ENCODE results near the gene WNT10A.

The WNT10A gene

DNA sequence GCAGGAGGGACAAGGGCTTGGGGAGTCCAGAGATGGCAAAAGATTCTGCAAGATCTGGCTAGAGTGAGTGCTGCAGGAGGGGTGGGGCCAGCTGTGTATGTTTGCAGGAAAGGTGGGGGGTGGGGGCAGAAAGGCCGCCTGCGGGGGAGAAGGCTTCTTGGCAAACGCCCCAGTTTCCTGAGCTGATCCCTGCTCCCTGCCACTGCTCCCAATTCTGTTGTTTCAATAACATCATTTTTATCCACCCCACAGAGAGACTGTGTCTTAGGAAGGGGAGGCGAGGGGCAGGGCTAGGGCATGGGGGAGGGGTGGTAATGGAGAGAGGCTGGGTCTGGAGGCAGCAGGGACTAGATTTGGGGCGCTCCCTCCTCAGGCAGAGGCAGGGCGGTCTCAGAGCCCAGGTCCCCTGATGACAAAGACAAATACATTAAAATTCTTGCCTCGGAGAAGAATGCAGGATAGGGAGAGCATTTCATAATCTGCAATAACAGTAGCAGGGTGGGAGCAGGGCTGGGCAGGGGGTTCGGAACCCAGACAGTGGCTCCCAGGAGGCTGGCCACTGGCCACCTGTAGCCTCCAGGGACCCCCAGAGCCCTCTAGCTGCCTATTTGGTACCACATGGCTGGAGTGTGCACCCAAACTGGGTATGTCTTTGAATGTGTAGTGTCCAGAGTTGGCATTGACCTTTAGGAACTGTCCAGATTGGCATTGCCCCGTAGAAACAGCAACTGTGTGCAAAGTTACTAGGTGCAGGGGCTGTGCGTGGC is 23.1 kb upstream of the WNT10A start:
- DNase-seq (ENCODE audit: low spot score), result no peak

DNA sequence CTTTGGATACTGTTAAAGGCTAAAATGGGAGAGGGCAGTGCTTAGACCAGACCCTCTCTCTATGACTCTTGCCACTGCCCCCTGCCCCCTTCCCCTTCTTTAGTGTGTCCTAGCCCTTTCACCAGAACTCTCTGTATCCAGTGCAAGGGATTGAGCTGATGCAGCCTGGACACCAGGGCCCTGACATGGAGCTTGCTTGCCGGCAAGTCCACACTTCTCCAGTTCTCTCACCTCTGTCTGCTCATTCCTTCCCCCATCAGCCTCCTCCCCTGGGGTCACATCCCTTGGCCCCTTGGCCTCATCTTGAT is 22.6 kb upstream of the WNT10A start:
- no peak for DNase-seq (ENCODE audit: low spot score)

DNA sequence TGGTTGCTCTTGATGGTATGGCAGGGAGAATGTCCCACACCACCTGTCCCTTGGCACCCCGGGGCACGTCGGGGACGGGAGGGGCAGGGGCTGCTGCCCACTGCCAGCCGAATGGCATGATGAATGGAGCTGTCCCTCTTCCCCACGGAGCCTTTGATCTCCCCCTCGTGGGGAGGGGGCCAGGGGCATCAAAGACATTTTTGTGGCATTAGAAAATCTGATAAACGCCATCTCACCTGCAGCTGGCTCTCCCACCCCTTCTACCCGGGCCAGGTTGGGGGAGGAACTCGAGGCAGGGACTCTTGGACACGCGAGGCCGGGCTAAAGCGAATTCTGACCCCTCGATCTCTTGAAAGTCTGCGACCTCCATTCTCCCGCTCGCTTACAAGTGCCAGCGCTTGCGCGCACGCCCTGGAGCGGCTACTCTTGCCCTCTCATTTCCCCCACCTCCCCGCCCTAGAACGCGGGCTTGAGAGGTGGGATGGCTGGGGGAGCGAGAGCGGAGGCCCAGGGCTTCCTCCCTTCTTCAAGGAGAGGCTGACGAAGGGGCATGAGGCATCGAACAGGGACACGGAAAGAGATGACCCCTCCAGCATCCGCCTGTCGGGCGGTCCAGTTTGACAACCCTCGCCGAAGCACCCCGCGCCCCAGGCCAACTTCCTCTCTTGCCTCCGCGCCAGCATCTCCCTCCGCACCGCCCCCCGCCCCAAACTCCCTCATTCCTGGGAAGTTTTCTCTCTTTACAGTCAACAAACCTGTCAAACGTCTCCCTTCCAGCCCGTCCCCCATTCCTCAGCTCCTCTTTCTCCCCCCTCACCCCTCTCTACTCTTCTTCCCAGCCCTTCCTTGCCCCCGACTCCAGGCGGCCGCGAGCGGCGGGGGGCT is 21.7 kb upstream of the WNT10A start:
- DNase-seq (ENCODE audit: low spot score), result no peak

DNA sequence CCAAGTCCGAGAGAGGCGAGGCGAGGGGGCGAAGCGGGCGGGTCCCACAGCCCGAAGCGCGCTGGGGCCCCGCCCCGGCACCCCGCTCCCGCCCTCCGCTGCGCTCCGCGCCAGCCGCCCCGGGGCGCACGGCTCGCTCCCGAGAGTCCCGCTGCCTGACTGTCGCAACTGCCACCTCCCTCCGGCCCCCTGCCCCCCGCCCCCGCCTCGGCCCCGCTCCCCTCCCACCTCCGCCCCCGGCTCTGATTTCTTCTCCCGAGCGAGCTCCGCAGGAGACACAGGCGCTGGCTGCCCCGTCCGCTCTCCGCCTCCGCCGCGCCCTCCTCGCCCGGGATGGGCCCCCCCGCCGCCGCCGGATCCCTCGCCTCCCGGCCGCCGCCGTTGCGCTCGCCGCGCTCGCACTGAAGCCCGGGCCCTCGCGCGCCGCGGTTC is 21.1 kb upstream of the WNT10A start, which contains the start of gene WNT6:
Gene WNT6 (plus strand): TSS at position 250 of the 432 bp plus-strand sequence. CDS start 233 bp downstream, outside the sequence.
- DNase-seq (ENCODE audit: low spot score), result no peak

DNA sequence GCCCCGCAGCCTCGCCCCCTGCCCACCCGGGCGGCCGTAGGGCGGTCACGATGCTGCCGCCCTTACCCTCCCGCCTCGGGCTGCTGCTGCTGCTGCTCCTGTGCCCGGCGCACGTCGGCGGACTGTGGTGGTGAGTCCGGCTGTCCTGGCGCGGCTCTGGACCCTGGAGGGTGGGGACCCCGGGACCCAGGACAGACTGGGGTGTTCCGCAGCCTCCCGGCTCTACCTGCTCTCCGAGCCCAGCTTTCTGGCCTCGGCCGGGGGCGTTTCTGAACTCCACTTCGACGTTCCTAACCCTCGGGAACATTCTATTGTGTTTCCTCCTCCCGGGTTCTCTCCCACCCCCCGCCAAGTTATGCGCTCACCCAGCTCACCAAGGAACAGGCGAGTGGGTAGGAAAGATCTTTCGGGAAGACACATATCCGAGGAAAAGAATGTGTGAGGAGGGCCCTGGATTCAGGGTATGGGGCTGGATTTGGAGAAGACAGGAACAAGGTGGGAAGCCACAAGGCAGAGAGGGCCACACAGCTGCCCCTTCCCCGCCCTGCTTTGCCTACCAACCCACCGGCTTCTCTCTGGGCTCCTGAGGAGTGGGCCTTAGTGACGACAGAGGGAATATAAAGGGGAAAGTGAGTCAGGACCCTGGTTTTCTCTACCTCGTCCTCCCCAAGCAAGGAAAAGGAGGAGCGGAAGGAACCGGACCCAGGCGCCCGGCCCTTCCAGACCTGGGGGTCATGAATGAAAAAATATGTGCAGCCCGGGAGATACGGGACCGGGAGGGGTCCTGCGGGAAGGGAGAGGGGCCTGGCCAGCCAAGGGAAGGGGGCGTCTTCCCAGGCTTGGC is 20.4 kb upstream of the WNT10A start:
- no peak for DNase-seq (ENCODE audit: low spot score)

DNA sequence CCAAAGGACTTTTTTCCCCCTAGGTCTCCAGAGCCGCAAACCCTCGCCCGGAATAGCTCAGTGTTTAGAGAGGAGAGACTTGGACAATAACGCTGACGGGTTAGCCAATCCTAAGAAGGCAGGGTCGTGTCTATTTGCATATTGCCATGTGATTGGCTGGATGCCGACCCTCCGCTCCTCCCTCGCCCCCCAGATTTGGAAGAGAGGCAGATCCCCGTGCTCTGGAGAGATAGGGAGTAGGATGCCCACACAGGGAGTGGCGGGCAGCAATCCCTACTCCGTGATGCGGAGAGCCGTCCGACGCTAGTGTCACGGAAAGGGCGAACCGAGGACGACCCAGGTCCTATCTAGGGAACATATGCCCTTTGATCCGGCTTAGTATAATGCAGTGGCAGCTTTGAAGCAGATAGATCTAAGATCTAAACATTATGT is 19.7 kb upstream of the WNT10A start:
- DNase-seq (ENCODE audit: low spot score), result peak; percentile 43

DNA sequence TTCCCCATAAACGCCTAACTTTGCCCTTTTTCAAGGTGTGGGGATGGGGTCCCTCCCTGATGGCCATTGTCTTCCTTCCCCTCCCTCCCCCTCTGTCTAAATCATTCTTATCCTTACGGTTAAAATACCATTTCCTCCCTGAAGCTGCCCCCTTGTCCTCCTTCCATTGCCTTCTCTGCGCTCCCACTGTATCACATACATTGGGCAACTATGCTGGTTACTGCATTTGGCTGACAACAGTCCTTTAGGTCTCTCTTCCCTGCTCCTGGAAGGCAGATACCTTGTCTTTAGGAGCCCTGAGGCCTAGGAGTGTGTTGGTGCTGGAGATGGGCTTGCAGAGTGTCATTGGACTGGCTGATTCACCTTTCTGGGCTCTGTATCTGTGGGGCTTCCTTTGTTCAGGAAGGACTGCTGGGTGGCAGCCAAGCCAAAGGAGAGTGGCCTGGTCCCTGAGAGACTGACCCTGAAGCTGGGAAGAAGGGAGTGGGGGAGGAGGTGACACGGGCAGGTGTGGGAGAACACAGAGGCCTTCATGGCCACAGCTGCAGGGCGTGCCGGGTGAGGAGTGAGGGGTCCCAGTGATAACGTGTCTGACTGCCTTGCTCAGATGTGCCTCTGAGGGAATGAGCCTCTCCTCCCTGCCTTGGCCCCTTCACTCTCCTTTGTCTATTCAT is 18.9 kb upstream of the WNT10A start:
- no peak for DNase-seq (ENCODE audit: low spot score)

DNA sequence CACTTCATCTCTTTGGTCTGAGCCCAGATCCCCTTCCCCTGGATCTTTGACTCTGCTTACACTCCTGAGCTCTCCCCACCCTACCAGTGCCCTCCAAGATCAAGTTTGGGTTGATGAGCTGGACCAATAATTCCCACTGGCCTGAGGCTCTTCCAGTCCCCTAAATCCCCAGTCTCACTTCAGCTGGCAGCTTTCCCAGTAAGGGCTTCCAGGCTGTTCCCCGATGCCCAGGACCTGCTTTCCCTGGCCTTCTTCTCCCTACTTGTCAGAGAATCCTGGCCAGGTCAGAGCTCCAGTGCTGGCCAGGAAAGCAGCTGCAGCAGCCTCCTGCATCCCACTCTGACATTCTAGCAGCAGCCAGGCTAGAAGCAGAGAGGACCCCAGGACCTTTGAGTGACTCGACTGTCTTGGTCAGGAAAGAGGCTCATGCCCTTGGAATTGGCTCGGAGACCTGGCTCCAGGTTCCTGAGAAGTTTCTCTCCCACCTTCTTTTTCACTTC is 17.6 kb upstream of the WNT10A start:
- no peak for DNase-seq (ENCODE audit: low spot score)

DNA sequence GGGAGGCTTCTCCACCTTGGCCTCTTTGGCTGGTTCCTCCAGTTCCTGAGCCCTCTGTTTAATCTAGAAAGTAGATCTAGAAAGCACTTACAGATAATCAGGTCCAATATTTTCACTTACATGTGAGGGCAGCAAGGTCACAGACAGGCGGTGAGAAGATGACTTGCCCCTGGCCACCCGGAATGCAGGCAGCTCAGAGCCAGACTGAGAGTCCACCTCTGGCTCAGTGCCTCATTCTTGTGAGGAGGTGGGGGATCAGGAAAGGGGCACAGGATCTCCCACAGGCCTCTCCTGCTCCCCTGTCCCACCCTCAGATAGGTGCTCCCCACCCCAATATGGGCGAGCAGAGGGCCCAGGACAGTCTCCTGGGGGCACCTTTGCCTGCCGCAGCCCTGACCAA is 15.3 kb upstream of the WNT10A start:
- no peak for DNase-seq (ENCODE audit: low spot score)

DNA sequence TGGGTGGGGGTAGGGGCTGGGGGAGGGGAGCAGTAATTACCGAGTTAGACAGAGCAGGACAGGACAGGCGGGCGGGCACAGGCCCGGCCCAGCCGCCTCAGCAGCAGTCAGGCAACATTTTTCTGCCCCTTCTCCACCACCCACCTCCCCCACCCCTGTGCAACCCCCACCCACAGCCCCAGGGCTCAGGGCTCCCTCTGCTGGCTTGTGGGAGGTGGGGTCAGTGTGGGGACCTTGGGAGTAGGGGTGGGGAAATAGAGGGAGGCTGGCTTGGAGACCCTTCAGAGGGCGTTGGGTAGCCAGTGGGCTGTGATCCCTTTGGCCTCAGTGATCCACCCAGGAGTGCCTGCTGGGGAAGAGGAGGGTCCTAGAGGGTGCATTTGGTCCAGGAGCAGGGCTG is 14.7 kb upstream of the WNT10A start:
- DNase-seq (ENCODE audit: low spot score), result no peak

DNA sequence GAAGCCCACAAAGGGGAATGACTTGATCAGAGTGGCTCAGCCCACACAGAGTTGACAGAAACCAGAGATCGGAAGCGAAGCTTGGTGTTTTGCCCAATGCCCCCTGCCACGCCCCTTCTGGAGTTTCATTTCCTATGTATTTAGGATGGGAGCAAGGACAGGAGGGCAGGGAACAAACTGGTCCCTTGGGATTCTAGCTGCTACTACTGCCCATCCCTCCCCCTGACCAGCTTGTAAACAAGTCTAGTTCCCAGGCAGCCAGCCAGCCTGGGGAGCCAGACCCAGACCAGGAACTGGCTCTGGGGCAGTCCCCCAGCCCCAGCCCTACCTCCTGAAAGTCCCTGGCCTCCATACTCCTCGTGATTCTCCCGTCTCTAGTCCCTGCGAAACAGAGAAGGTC is 12.8 kb upstream of the WNT10A start:
- DNase-seq (ENCODE audit: low spot score), result no peak

DNA sequence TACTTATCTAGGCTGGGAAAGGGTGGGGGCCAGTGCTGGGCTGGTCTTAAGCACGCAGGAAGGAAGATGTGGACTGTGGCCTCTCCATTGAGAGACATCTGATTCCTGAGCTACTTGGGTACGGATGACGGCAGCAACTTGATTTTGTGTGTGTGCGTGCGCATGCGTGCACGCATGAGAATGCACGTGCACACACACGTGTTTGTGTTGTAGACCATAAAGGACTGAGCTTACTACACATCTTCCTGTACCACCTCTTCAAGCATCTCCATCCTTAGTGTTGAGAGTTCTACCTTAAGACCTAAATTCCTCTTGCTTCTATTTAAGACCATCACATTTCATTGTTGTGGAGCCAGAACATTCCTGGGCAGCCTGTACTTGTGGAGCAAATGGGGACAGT is 11.6 kb upstream of the WNT10A start:
- DNase-seq (ENCODE audit: low spot score), result no peak

DNA sequence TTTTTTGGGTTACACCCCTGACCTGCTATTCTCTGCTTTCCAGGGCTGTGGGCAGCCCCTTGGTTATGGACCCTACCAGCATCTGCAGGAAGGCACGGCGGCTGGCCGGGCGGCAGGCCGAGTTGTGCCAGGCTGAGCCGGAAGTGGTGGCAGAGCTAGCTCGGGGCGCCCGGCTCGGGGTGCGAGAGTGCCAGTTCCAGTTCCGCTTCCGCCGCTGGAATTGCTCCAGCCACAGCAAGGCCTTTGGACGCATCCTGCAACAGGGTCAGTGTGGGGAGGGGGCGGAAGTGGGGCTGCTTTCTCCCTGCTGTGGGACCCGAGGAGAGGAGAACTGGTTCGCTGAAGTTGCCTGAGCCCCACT is 9.7 kb upstream of the WNT10A start:
- no peak for DNase-seq (ENCODE audit: low spot score)

DNA sequence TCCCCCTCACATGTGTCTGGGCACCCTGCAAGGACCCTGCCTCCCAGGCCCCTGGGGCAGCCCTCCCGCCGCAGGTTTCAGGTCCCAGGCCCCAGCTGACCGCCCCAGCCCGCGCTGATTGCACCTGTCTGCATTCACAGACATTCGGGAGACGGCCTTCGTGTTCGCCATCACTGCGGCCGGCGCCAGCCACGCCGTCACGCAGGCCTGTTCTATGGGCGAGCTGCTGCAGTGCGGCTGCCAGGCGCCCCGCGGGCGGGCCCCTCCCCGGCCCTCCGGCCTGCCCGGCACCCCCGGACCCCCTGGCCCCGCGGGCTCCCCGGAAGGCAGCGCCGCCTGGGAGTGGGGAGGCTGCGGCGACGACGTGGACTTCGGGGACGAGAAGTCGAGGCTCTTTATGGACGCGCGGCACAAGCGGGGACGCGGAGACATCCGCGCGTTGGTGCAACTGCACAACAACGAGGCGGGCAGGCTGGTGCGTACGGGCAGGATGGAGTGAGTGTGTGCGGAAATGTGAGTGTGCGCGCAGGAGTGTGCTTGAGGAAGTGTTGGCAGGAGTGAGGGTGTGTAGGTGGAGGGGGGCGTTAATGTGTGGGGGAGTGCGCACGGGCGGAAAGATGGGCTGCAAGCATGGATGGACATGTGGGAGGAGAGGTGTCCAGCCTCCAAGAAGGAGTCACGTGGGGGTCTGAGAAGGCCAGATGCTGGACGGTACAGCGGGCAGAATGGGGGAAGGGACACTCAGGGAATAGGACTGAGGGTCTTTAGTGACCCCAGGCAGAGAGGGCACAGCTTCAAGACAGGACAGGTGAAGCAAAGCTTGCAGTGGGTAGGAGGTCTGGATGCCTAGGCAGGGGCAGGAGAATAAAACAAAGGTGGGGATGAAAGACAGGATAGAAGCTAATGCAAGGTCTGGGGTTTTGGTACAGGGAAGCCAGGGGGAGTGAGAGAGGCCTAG is 9.0 kb upstream of the WNT10A start:
- DNase-seq (ENCODE audit: low spot score), result no peak

DNA sequence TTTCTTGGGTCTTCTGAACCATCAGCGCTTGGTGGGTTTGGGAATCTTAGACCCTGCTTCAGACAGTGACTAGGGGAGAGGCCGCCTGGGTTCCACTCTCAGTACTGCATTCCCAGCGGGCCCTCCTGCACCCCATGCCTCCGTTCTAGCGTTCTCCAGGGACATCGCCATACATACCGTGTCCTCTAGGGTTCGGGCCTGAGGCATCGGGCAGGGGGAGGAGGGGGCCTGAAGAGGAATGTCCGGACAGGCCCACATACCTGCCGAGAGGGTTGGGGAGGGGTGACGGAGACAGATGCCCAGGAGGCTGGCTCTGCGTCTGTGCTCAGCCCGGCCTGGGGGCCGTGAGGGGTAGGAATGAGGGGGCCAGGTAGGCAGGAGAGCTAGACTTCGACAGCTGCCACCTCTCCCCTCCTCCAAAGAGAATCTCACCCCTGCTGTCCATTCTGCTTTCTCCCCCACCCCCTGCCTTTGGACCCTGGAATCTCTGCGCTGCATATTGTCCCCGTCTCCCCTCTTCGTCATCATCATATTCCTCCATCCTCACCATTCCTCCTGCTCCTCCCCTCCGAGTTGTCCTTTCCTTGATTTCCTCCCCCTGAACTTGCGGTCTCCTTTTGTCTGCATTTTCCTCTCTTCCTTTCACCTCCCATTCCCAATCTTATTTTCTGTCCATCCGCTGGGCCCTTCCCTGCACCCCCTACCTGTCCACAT is 7.8 kb upstream of the WNT10A start:
- DNase-seq (ENCODE audit: low spot score), result no peak

DNA sequence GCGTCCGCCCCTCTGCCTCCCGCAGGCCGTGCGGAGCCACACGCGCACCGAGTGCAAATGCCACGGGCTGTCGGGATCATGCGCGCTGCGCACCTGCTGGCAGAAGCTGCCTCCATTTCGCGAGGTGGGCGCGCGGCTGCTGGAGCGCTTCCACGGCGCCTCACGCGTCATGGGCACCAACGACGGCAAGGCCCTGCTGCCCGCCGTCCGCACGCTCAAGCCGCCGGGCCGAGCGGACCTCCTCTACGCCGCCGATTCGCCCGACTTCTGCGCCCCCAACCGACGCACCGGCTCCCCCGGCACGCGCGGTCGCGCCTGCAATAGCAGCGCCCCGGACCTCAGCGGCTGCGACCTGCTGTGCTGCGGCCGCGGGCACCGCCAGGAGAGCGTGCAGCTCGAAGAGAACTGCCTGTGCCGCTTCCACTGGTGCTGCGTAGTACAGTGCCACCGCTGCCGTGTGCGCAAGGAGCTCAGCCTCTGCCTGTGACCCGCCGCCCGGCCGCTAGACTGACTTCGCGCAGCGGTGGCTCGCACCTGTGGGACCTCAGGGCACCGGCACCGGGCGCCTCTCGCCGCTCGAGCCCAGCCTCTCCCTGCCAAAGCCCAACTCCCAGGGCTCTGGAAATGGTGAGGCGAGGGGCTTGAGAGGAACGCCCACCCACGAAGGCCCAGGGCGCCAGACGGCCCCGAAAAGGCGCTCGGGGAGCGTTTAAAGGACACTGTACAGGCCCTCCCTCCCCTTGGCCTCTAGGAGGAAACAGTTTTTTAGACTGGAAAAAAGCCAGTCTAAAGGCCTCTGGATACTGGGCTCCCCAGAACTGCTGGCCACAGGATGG is 7.1 kb upstream of the WNT10A start:
- DNase-seq (ENCODE audit: low spot score), result no peak

DNA sequence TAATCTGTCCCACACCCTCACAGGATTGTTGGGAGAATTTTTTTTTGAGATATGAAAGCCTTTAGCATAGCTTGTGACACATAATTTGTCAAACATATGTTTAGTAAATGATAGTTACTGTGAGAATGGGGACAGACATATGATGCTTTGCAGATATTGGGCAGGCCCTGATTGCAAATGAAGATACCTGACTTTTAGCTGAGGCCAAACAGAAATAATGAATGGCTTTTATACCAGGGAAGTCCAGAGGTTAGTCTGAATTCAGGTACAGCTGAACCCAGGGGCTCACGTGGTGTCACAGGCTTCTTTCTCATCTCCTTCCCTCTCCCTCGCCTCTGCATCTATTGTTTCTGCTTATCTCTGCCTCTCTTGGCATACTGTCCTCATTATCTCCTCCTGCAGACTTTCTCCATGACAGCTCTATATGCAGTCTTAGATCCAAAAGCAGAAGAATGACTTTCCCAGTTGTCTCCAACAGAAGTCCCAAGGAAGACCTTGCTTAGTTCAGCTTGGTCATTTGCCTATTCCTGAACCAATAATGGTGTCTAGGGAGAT is 4.9 kb upstream of the WNT10A start:
- DNase-seq (ENCODE audit: low spot score), result no peak

DNA sequence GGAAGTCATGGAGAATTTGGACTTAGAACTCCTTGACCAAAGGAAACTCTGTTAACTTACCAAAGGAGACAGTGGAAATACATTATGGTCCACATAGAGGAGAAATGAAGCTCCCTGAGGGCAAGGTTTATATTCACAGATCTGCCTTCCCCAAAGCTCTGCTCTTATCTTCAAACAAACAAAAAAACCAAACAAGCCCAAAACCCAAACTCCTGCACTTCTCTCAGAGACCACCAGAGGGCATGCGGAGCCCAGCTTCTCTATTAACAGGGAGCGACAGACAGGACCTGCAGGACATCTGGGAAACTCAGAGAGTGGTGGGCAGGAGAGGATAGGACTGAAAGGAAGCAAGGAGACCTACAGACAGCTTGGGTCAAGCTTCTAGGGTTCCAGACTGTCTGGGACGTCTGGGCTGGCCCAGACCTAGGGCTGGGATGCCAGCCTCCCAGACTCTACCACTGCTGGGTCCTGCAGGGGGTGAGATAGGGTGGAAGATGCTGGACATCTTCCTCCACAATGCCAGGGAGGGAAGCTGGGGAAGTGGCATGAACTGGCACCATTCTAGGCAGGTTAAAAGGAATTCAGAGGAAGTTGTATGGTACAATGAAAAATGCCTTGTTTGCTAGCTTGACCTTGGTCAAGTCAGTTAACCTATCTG is 4.0 kb upstream of the WNT10A start:
- peak; percentile 87 for DNase-seq (ENCODE audit: low spot score)
